CD1c-positive myeloid dendritic cell (primary cell): Measurements from ENCODE around the gene KRTAP9-4.
"Not testable (repeated sequence)": the region's sequence is repeated elsewhere in the genome, so short reads cannot be mapped to it uniquely, and the experiment has no call there.

Experiments
- DNase-seq: peaks from one replicate; pipeline ENCODE4 v3.0.0-alpha.2; 2016; ENCODE audit errors: extremely low spot score

KRTAP9-4 gene, protein sequence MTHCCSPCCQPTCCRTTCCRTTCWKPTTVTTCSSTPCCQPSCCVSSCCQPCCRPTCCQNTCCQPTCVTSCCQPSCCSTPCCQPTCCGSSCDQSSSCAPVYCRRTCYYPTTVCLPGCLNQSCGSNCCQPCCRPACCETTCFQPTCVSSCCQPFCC

GRCh38 chr17:41249637-41250240 lies at the start of gene KRTAP9-4:
TSS of gene KRTAP9-4 (plus strand) at chr17:41249687. CDS start at chr17:41249721, 34 bp downstream.
- DNase-seq, result not testable (repeated sequence)

- DNase-seq, result no peak
Measured at GRCh38 chr17:41211845-41212466, 37.5 kb upstream of the KRTAP9-4 start.

DNA sequence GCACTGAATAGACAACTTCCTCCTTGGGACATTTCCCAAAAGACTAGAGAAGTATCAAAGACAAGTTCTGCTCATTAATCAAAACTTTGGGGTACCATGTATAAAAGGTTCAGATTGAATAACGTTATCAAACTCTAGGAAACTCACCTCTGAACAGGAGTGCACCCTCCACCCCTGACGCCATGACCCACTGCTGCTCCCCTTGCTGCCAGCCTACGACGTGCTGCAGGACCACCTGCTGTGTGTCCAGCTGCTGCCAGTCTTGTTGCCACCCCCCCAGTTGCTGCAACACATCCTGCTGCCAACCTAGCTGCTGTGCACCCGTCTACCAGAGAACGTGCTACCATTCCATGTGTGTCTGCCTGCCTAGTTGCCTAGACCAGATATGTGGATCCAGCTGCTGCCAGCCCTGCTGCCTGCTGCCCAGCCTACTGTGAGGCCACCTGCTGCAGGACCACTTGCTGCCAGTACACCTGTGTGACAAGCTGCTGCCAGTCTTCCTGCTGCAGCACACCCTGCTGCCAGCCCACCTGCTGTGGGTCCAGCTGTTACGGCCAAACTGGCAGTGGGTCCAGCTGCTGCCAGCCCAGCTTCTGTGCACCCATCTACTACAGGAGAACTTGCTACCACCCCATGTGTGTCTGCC lies 36.8 kb upstream of the KRTAP9-4 start:
- no peak for DNase-seq

GRCh38 chr17:41215681-41216080 lies 33.8 kb upstream of the KRTAP9-4 start:
- no peak for DNase-seq

- DNase-seq, result no peak
Measured at GRCh38 chr17:41223821-41224220, 25.7 kb upstream of the KRTAP9-4 start.

DNA sequence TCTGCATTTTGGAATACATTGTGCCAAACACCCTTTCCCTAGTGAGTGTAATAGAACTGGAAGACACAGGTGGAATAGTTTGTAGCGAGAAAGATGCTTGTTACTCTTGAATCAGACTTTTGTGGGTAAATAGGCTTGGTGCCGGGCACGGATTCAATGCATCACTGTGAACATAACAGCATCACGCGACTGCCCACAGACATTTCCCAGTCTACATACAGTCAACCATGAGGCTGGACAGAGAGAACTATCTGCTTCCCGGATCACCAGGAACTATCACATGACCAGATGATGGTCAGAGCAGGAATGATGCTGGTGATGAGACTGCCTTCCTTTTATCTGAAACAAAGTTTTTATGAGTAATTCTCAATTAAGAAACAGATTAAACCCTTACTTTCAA lies 23.4 kb upstream of the KRTAP9-4 start:
- DNase-seq, result no peak

- DNase-seq, result not testable (repeated sequence)
Measured at GRCh38 chr17:41226598-41227095, 22.8 kb upstream of the KRTAP9-4 start, which contains the start of gene KRTAP9-2. TSS of gene KRTAP9-2 (plus strand) at chr17:41226648. CDS start at chr17:41226655, 7 bp downstream.

DNA sequence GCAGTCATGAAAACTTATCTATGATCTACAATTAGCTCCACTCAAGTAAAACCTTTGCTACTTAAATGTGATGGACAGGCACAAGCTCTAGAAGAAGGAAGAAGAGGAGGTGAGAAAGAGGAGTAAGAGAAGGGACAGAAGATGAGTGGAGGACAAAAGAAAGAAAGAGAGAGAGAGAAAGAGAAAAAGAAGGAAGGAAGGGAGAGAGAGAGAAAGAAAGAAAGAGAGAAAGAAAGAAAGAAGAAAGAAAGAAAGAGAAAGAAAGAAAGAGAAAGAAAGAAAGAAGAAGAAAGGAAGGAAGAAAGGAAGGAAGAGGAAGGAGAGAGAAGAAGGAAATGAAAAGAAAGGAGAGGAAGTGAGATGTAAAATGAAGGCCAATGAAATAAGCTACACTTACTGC lies 19.4 kb upstream of the KRTAP9-4 start:
- no peak for DNase-seq

GRCh38 chr17:41231731-41232130 lies 17.8 kb upstream of the KRTAP9-4 start:
- no peak for DNase-seq

GRCh38 chr17:41232399-41233105 lies 16.9 kb upstream of the KRTAP9-4 start, which contains the start of gene KRTAP9-3:
TSS of gene KRTAP9-3 (plus strand) at chr17:41232449. CDS start at chr17:41232502, 53 bp downstream.
- DNase-seq, result not testable (repeated sequence)

- DNase-seq, result not testable (repeated sequence)
Measured at GRCh38 chr17:41237116-41237515, 12.4 kb upstream of the KRTAP9-4 start.

- not testable (repeated sequence) for DNase-seq
Measured at GRCh38 chr17:41237949-41238437, 11.5 kb upstream of the KRTAP9-4 start, which contains the start of gene KRTAP9-8. TSS of gene KRTAP9-8 (plus strand) at chr17:41237999. CDS start at chr17:41238052, 53 bp downstream.

DNA sequence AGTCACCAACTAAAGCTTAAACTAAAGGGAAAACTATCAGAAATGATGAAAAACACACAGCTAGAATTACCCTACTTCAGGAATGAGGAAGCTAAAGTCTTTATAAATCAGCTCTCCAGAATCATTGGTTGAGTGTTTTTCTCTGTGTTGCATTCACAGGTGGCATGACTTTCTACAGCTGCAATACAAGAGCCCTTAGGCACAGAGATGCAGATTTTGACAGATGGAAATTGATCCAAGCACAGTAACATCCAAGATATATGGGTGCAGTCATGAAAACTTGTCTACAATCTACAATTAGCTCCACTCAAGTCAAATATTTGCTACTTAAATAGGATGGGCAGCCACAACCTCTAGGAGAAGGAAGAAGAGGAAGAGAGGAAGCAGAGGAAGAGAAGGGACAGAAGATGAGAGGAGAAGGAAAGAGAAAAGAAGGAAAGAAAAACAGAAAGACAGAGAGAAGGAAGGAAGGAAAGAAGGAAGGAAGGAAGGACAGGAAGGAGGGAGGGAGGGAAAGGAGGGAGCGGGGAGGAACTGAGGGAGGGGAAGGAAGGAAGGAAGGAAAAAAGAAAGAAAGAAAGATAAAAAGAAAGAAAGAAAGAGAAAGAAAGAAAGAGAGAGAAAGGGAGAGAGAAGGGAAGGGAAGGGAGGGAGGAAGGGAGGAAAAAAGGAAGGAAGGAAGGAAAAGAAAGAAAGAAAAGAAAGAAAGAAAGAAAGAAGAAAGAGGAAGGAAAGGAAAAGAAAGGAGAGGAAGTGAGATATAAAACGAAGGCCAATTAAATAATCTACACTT lies 2.3 kb upstream of the KRTAP9-4 start:
- not testable (repeated sequence) for DNase-seq

- no peak for DNase-seq
Measured at GRCh38 chr17:41251261-41251660, 1.8 kb downstream of the KRTAP9-4 start.

GRCh38 chr17:41254861-41255260 lies 5.4 kb downstream of the KRTAP9-4 start:
- DNase-seq, result no peak

DNA sequence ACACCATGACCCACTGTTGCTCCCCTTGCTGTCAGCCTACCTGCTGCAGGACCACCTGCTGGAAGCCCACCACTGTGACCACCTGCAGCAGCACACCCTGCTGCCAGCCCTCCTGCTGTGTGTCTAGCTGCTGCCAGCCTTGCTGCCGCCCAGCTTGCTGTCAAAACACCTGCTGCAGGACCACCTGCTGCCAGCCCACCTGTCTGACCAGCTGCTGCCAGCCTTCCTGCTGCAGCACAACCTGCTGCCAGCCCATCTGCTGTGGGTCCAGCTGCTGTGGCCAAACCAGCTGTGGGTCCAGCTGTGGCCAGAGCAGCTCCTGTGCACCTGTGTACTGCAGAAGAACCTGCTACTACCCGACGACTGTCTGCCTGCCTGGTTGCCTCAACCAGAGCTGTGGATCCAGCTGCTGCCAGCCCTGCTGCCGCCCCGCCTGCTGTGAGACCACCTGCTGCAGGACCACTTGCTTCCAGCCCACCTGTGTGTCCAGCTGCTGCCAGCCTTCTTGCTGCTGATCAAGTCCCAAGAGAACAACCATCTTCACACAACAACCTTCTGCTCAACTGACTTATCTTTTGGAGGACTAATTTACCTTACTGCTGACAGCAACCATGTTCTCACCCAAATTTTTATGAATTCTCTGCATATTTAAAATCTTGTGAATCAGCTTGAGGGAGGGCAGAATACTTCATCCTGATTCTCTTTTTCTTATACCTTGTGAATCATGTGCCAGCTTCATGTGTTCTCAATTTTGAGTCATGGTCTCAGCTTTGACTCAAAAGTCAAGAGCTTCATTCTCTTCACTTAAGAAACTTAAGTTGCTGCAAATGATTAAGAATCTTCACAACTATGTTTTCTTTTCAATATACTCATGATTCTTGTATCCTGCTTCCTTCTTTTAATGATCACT lies 6.1 kb downstream of the KRTAP9-4 start, which contains the start of gene KRTAP9-9:
KRTAP9-9 (plus strand) TSS at position 4 of the 910 bp plus-strand sequence.
- not testable (repeated sequence) for DNase-seq

GRCh38 chr17:41256291-41256685 lies 6.8 kb downstream of the KRTAP9-4 start:
- DNase-seq, result no peak

DNA sequence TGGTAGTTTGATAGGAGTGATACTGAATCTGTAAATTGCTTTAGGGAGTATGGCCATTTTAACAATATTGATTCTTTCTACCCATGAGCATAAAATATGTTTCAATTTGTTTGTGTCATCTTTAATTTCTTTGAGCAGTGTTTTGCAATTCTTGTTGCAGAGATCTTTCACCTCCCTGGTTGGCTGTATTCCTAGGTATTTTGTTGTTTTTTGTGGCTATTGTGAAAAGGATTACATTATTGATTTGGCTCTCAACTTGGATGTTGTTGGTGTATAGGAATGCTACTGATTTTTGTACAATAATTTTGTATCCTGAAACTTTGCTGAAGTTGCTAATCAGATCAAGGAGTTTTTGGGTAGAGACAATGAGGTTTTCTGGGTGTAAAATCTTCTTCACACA lies 8.9 kb downstream of the KRTAP9-4 start:
- no peak for DNase-seq

- no peak for DNase-seq
Measured at GRCh38 chr17:41263212-41263611, 13.7 kb downstream of the KRTAP9-4 start.
